ENCODE data around the gene ASTN2.

- TF ChIP-seq, protein P1, sequence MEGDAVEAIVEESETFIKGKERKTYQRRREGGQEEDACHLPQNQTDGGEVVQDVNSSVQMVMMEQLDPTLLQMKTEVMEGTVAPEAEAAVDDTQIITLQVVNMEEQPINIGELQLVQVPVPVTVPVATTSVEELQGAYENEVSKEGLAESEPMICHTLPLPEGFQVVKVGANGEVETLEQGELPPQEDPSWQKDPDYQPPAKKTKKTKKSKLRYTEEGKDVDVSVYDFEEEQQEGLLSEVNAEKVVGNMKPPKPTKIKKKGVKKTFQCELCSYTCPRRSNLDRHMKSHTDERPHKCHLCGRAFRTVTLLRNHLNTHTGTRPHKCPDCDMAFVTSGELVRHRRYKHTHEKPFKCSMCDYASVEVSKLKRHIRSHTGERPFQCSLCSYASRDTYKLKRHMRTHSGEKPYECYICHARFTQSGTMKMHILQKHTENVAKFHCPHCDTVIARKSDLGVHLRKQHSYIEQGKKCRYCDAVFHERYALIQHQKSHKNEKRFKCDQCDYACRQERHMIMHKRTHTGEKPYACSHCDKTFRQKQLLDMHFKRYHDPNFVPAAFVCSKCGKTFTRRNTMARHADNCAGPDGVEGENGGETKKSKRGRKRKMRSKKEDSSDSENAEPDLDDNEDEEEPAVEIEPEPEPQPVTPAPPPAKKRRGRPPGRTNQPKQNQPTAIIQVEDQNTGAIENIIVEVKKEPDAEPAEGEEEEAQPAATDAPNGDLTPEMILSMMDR (conservative IDR thresholded peaks at IDR 0.05; ENCODE audit: low read length), result no peak
- TF ChIP-seq EZH2phosphoT487 (IDR thresholded peaks at IDR 0.05; ENCODE audit: borderline replicate concordance, low read depth, low read length), result no peak
Observed at GRCh38 chr9:116975126-116975525, 439.7 kb downstream of the ASTN2 start.
